ENCODE results near the gene RNF150.

The RNF150 gene

DNA sequence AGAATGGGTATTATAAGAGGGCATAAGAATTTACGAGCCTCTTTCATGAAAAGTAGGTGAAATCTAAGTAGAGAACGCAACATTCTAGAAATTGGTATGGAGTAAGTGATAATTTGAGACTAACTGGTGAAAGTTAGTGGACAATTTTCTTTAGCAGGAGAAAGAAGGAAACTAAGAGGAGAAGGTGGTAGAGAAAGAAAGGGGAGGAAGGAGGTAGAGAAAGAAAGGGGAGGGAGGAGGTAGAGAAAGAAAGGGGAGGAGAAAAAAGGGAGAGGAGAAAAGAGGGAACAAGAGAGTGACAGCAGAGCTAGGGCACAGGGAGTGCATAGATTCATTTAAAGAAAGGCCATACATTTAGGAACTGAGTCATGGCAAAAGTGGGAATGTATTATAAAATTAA is 94.1 kb downstream of the RNF150 start:
- Mint-ChIP-seq H3K27me3 (ENCODE audit: low read depth, poor library complexity) (no peaks in the 10 kb centered on the region), H3K27ac (peak overlapping the region; percentile 90), H3K4me1 (peaks cover 36% of the 10 kb centered on the region), H3K36me3 (ENCODE audit: low read depth) (no peaks in the 10 kb centered on the region), H3K4me3 (no peak overlapping the region), H3K9me3 (peaks cover 5% of the 10 kb centered on the region)
- DNase-seq, result no peak
- TF ChIP-seq, protein P1, sequence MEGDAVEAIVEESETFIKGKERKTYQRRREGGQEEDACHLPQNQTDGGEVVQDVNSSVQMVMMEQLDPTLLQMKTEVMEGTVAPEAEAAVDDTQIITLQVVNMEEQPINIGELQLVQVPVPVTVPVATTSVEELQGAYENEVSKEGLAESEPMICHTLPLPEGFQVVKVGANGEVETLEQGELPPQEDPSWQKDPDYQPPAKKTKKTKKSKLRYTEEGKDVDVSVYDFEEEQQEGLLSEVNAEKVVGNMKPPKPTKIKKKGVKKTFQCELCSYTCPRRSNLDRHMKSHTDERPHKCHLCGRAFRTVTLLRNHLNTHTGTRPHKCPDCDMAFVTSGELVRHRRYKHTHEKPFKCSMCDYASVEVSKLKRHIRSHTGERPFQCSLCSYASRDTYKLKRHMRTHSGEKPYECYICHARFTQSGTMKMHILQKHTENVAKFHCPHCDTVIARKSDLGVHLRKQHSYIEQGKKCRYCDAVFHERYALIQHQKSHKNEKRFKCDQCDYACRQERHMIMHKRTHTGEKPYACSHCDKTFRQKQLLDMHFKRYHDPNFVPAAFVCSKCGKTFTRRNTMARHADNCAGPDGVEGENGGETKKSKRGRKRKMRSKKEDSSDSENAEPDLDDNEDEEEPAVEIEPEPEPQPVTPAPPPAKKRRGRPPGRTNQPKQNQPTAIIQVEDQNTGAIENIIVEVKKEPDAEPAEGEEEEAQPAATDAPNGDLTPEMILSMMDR (IDR thresholded peaks at IDR 0.05), result no peak

DNA sequence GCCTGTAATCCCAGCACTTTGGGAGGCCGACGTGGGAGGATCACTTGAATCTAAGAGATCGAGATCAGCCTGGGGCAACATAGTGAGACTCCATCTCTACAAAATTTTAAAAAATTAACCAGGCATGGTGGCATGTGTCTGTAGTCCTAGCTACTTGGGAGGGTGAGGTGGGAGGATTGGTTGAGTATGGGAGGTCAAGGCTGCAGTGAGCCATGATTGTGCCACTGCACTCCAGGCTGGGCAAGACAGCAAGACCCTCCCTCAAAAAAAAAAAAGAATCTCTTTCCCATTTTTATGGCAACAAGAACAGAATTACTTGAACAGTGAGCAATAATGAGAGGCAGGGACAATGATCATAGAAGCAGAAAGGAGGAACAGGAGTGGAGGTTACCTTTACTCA is 94.8 kb downstream of the RNF150 start:
- H3K9me3 Mint-ChIP-seq, result peaks cover 12% of the 10 kb centered on the region
- no peak overlapping the region for H3K27ac Mint-ChIP-seq
- no peak for DNase-seq
- peaks cover 36% of the 10 kb centered on the region for H3K4me1 Mint-ChIP-seq
- no peaks in the 10 kb centered on the region for H3K27me3 Mint-ChIP-seq (ENCODE audit: low read depth, poor library complexity)
- no peak overlapping the region for H3K4me3 Mint-ChIP-seq
- peaks cover 4% of the 10 kb centered on the region for H3K36me3 Mint-ChIP-seq (ENCODE audit: low read depth)
- TF ChIP-seq, protein P1 (IDR thresholded peaks at IDR 0.05), result no peak

DNA sequence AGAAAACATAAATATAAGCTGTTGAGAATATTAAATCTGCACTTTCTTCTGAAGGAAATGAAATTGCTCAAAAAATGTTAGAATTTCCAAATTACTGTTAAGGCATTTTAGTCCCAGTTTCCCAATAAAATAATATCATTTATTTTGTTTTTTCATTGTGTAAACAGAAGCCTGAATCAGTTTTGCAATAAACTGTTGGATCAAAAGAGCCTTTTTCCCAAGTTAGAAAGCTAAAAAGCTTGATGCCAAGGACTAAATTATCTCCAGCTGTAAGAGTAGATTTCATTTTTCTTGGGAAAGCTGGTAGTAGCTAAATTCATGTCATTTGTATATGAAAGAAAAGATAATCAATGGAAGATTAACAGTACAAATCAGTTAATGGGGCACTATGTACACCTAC is 95.8 kb downstream of the RNF150 start:
- peaks cover 16% of the 10 kb centered on the region for H3K9me3 Mint-ChIP-seq
- peaks cover 9% of the 10 kb centered on the region for H3K36me3 Mint-ChIP-seq (ENCODE audit: low read depth)
- TF ChIP-seq, protein P1 (IDR thresholded peaks at IDR 0.05), result no peak
- no peak overlapping the region for H3K4me3 Mint-ChIP-seq
- H3K27me3 Mint-ChIP-seq (ENCODE audit: low read depth, poor library complexity), result no peaks in the 10 kb centered on the region
- DNase-seq, result no peak
- H3K4me1 Mint-ChIP-seq, result peaks cover 34% of the 10 kb centered on the region
- no peak overlapping the region for H3K27ac Mint-ChIP-seq

DNA sequence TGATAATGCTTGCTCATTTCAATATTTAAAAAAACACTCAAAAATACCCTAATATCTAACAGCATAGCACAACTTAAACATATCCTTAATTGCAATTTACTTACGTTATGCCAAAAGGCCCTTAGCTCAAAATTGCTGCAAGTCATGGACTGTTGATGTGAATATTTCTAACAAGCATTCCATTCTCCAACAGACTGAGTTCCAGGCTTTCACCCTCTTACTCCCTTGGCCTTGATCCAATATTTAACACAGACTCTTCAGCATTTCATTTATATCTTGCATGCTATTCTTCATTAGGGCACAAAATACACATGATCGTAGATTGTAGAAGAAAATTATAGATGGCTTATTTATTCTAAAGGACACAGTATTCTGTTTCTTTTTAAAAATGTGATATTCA is 96.5 kb downstream of the RNF150 start:
- TF ChIP-seq, protein P1 (IDR thresholded peaks at IDR 0.05), result no peak
- H3K4me1 Mint-ChIP-seq, result peaks cover 31% of the 10 kb centered on the region
- peaks cover 9% of the 10 kb centered on the region for H3K36me3 Mint-ChIP-seq (ENCODE audit: low read depth)
- H3K9me3 Mint-ChIP-seq, result peaks cover 16% of the 10 kb centered on the region
- H3K27ac Mint-ChIP-seq, result no peak overlapping the region
- no peak for DNase-seq
- no peaks in the 10 kb centered on the region for H3K27me3 Mint-ChIP-seq (ENCODE audit: low read depth, poor library complexity)
- H3K4me3 Mint-ChIP-seq, result no peak overlapping the region

DNA sequence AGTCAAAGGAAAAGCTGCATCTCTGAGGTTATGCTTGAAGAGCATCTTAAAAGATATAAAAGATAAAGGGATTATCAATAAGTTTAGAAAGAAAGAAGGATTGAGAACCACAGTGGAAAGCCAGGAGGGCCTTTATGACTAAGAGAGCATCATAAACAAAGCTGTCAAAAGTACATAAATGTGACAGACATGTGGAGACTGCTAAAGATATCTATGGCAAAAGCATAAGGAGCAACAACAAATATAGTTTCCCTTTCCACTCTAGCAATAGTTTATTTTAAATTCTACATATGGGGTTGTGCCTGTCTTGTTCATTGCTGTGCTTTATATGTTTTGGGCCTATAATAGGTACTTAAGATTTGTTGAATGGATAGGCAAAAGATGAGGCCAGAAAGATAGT is 97.3 kb downstream of the RNF150 start:
- Mint-ChIP-seq H3K27me3 (ENCODE audit: low read depth, poor library complexity) (no peaks in the 10 kb centered on the region), H3K27ac (no peak overlapping the region)
- no peak for DNase-seq

DNA sequence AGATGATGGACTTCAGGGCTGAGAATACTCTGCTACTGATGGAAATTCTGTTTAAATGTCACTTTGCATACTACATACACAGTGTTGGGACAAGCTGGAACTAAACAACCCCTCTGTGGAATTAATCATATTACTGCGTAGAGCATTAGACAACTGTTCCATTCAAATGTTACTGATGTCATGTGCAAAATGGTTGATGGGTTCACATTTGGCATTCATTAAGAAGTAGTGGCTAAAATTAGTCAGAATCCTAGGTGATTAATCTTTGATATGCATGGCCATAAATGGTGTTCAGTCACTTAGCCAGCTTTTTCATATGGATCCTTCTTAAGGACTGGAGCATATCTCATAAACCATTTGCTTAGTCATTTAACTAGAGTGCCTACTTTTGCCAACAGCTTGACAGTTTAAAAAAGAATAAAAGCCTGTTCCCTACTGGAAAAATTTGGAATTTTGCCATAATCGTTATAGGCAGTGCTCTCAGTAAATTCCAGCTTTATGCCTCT is 105.2 kb downstream of the RNF150 start:
- Mint-ChIP-seq H3K4me3 (no peak overlapping the region), H3K9me3 (peaks cover under 1% of the 10 kb centered on the region), H3K27ac (no peak overlapping the region), H3K4me1 (peaks cover 5% of the 10 kb centered on the region), H3K27me3 (ENCODE audit: low read depth, poor library complexity) (no peaks in the 10 kb centered on the region), H3K36me3 (ENCODE audit: low read depth) (peaks cover 2% of the 10 kb centered on the region)
- TF ChIP-seq, protein P1 (IDR thresholded peaks at IDR 0.05), result no peak
- DNase-seq, result no peak

More for the DNA sequence above, 97.3 kb downstream of the RNF150 start:
- TF ChIP-seq, protein P1 (IDR thresholded peaks at IDR 0.05), result no peak
- Mint-ChIP-seq H3K9me3 (peaks cover 16% of the 10 kb centered on the region), H3K4me3 (no peak overlapping the region), H3K36me3 (ENCODE audit: low read depth) (peaks cover 9% of the 10 kb centered on the region), H3K4me1 (peaks cover 23% of the 10 kb centered on the region)
